Activated T-cell treated with anti-CD3 and anti-CD28 coated beads, Interleukin-2, amount 50 U/mL, for 48 hours (primary cell): ENCODE results near the gene LCP1.

Experiments
- DNase-seq, 2 experiments: peaks; one replicate each; pipeline ENCODE4 v3.0.0-alpha.2; 2020

LCP1 gene

GRCh38 chr13:46097663-46098062, 84.3 kb downstream of the LCP1 start:
- no peak for DNase-seq

- no peak for DNase-seq
Measured at GRCh38 chr13:46097015-46097414, 85.0 kb downstream of the LCP1 start.

GRCh38 chr13:46094478-46094877, 87.5 kb downstream of the LCP1 start:
- DNase-seq, result no peak

GRCh38 chr13:46088821-46089562, 93.0 kb downstream of the LCP1 start:
- no peak for DNase-seq

- DNase-seq, result no peak
Measured at GRCh38 chr13:46087481-46087880, 94.5 kb downstream of the LCP1 start.

- DNase-seq, result no peak
Measured at GRCh38 chr13:46086985-46087384, 95.0 kb downstream of the LCP1 start.

- DNase-seq, result no peak
Measured at GRCh38 chr13:46086421-46086922, 95.5 kb downstream of the LCP1 start.

GRCh38 chr13:46085737-46086136, 96.2 kb downstream of the LCP1 start:
- DNase-seq, result no peak

- no peak for DNase-seq
Measured at GRCh38 chr13:46082324-46082723, 99.7 kb downstream of the LCP1 start.

- DNase-seq, result no peak
Measured at GRCh38 chr13:46079770-46080169, 102.2 kb downstream of the LCP1 start.

GRCh38 chr13:46077265-46077664, 104.7 kb downstream of the LCP1 start:
- no peak for DNase-seq

- DNase-seq, result no peak
Measured at GRCh38 chr13:46076827-46077226, 105.2 kb downstream of the LCP1 start.
